ENCODE measurements around the gene IHH.

The IHH gene

GRCh38 chr2:219038600-219038999, 22.1 kb downstream of the IHH start:
- Histone ChIP-seq H3K27me3 (ENCODE audit: control insufficient read depth, insufficient read depth, low read length) (no peaks in the 10 kb centered on the region), H3K27ac (ENCODE audit: low read length) (no peak overlapping the region), H3K36me3 (ENCODE audit: control insufficient read depth, insufficient read depth, low read length) (no peaks in the 10 kb centered on the region), H3K4me3 (ENCODE audit: low read length) (no peak overlapping the region), H3K9me3 (ENCODE audit: control insufficient read depth, insufficient read depth, low read length) (no peaks in the 10 kb centered on the region), H3K4me1 (ENCODE audit: control insufficient read depth, insufficient read depth, low read length) (no peaks in the 10 kb centered on the region)
- WGBS (ENCODE audit: insufficient coverage, insufficient read length): no CpG with 5 or more reads among the region's 1 CpG
- no peak for DNase-seq (ENCODE audit: low read depth, low spot score)

- DNase-seq (ENCODE audit: low read depth, low spot score): no peak
Observed at GRCh38 chr2:219037783-219038499, 22.8 kb downstream of the IHH start.

GRCh38 chr2:219035942-219036341, 24.8 kb downstream of the IHH start:
- no CpG with 5 or more reads among the region's 2 CpGs for WGBS (ENCODE audit: insufficient coverage, insufficient read length)
- Histone ChIP-seq H3K9me3 (ENCODE audit: control insufficient read depth, insufficient read depth, low read length) (no peaks in the 10 kb centered on the region), H3K27me3 (ENCODE audit: control insufficient read depth, insufficient read depth, low read length) (no peaks in the 10 kb centered on the region), H3K36me3 (ENCODE audit: control insufficient read depth, insufficient read depth, low read length) (no peaks in the 10 kb centered on the region), H3K4me3 (ENCODE audit: low read length) (no peak overlapping the region), H3K4me1 (ENCODE audit: control insufficient read depth, insufficient read depth, low read length) (no peaks in the 10 kb centered on the region), H3K27ac (ENCODE audit: low read length) (no peak overlapping the region)
- DNase-seq (ENCODE audit: low read depth, low spot score): no peak

More at GRCh38 chr2:219037783-219038499, 22.8 kb downstream of the IHH start:
- no peaks in the 10 kb centered on the region for H3K9me3 ChIP-seq (ENCODE audit: control insufficient read depth, insufficient read depth, low read length)
- no peak overlapping the region for H3K27ac ChIP-seq (ENCODE audit: low read length)
- H3K36me3 ChIP-seq (ENCODE audit: control insufficient read depth, insufficient read depth, low read length): no peaks in the 10 kb centered on the region
- H3K4me3 ChIP-seq (ENCODE audit: low read length): no peak overlapping the region
- H3K4me1 ChIP-seq (ENCODE audit: control insufficient read depth, insufficient read depth, low read length): no peaks in the 10 kb centered on the region
- no CpG with 5 or more reads among the region's 8 CpGs for WGBS (ENCODE audit: insufficient coverage, insufficient read length)
- H3K27me3 ChIP-seq (ENCODE audit: control insufficient read depth, insufficient read depth, low read length): no peaks in the 10 kb centered on the region

GRCh38 chr2:219034823-219035222, 25.9 kb downstream of the IHH start:
- H3K9me3 ChIP-seq (ENCODE audit: control insufficient read depth, insufficient read depth, low read length): no peaks in the 10 kb centered on the region

GRCh38 chr2:219032051-219032745, 28.5 kb downstream of the IHH start:
- H3K27ac ChIP-seq (ENCODE audit: low read length): no peak overlapping the region
- H3K36me3 ChIP-seq (ENCODE audit: control insufficient read depth, insufficient read depth, low read length): no peaks in the 10 kb centered on the region
- DNase-seq (ENCODE audit: low read depth, low spot score): no peak
- no CpG with 5 or more reads among the region's 23 CpGs for WGBS (ENCODE audit: insufficient coverage, insufficient read length)
- no peaks in the 10 kb centered on the region for H3K4me1 ChIP-seq (ENCODE audit: control insufficient read depth, insufficient read depth, low read length)
- no peaks in the 10 kb centered on the region for H3K9me3 ChIP-seq (ENCODE audit: control insufficient read depth, insufficient read depth, low read length)
- no peaks in the 10 kb centered on the region for H3K27me3 ChIP-seq (ENCODE audit: control insufficient read depth, insufficient read depth, low read length)
- no peak overlapping the region for H3K4me3 ChIP-seq (ENCODE audit: low read length)

More at GRCh38 chr2:219034823-219035222, 25.9 kb downstream of the IHH start:
- Histone ChIP-seq H3K36me3 (ENCODE audit: control insufficient read depth, insufficient read depth, low read length) (no peaks in the 10 kb centered on the region), H3K4me1 (ENCODE audit: control insufficient read depth, insufficient read depth, low read length) (no peaks in the 10 kb centered on the region), H3K27ac (ENCODE audit: low read length) (no peak overlapping the region), H3K27me3 (ENCODE audit: control insufficient read depth, insufficient read depth, low read length) (no peaks in the 10 kb centered on the region), H3K4me3 (ENCODE audit: low read length) (no peak overlapping the region)
- no peak for DNase-seq (ENCODE audit: low read depth, low spot score)
- no CpG with 5 or more reads among the region's 6 CpGs for WGBS (ENCODE audit: insufficient coverage, insufficient read length)

- Histone ChIP-seq H3K27me3 (ENCODE audit: control insufficient read depth, insufficient read depth, low read length) (no peaks in the 10 kb centered on the region), H3K9me3 (ENCODE audit: control insufficient read depth, insufficient read depth, low read length) (no peaks in the 10 kb centered on the region)
- no CpG with 5 or more reads among the region's 21 CpGs for whole genome bisulfite sequencing (ENCODE audit: insufficient coverage, insufficient read length)
Observed at GRCh38 chr2:219031005-219031738, 29.5 kb downstream of the IHH start.

GRCh38 chr2:219030177-219030940, 30.4 kb downstream of the IHH start:
- Histone ChIP-seq H3K36me3 (ENCODE audit: control insufficient read depth, insufficient read depth, low read length) (no peaks in the 10 kb centered on the region), H3K4me1 (ENCODE audit: control insufficient read depth, insufficient read depth, low read length) (no peaks in the 10 kb centered on the region), H3K9me3 (ENCODE audit: control insufficient read depth, insufficient read depth, low read length) (no peaks in the 10 kb centered on the region), H3K4me3 (ENCODE audit: low read length) (no peak overlapping the region), H3K27me3 (ENCODE audit: control insufficient read depth, insufficient read depth, low read length) (no peaks in the 10 kb centered on the region), H3K27ac (ENCODE audit: low read length) (no peak overlapping the region)
- DNase-seq (ENCODE audit: low read depth, low spot score): no peak
- WGBS (ENCODE audit: insufficient coverage, insufficient read length): no CpG with 5 or more reads among the region's 16 CpGs

More at GRCh38 chr2:219031005-219031738, 29.5 kb downstream of the IHH start:
- no peaks in the 10 kb centered on the region for H3K4me1 ChIP-seq (ENCODE audit: control insufficient read depth, insufficient read depth, low read length)
- no peak overlapping the region for H3K27ac ChIP-seq (ENCODE audit: low read length)
- no peak overlapping the region for H3K4me3 ChIP-seq (ENCODE audit: low read length)
- H3K36me3 ChIP-seq (ENCODE audit: control insufficient read depth, insufficient read depth, low read length): no peaks in the 10 kb centered on the region
- no peak for DNase-seq (ENCODE audit: low read depth, low spot score)

- no peak overlapping the region for H3K4me3 ChIP-seq (ENCODE audit: low read length)
- H3K9me3 ChIP-seq (ENCODE audit: control insufficient read depth, insufficient read depth, low read length): no peaks in the 10 kb centered on the region
- H3K27ac ChIP-seq (ENCODE audit: low read length): no peak overlapping the region
- DNase-seq (ENCODE audit: low read depth, low spot score): peak; percentile 63
- H3K36me3 ChIP-seq (ENCODE audit: control insufficient read depth, insufficient read depth, low read length): no peaks in the 10 kb centered on the region
- whole genome bisulfite sequencing (ENCODE audit: insufficient coverage, insufficient read length): no CpG with 5 or more reads among the region's 9 CpGs
- no peaks in the 10 kb centered on the region for H3K4me1 ChIP-seq (ENCODE audit: control insufficient read depth, insufficient read depth, low read length)
- no peaks in the 10 kb centered on the region for H3K27me3 ChIP-seq (ENCODE audit: control insufficient read depth, insufficient read depth, low read length)
Observed at GRCh38 chr2:219029829-219030165, 30.9 kb downstream of the IHH start.

- Histone ChIP-seq H3K4me3 (ENCODE audit: low read length) (no peak overlapping the region), H3K9me3 (ENCODE audit: control insufficient read depth, insufficient read depth, low read length) (no peaks in the 10 kb centered on the region), H3K36me3 (ENCODE audit: control insufficient read depth, insufficient read depth, low read length) (no peaks in the 10 kb centered on the region), H3K27ac (ENCODE audit: low read length) (no peak overlapping the region), H3K27me3 (ENCODE audit: control insufficient read depth, insufficient read depth, low read length) (no peaks in the 10 kb centered on the region), H3K4me1 (ENCODE audit: control insufficient read depth, insufficient read depth, low read length) (no peaks in the 10 kb centered on the region)
- no peak for DNase-seq (ENCODE audit: low read depth, low spot score)
- no CpG with 5 or more reads among the region's 13 CpGs for WGBS (ENCODE audit: insufficient coverage, insufficient read length)
Observed at GRCh38 chr2:219028996-219029828, 31.5 kb downstream of the IHH start.
